HepG2 (cell line): Measurements from ENCODE around the gene CDC42BPG. TPM values are rescaled to one million over a fixed set of nuclear protein-coding genes. Genes with fewer than 3 reads are reported as not detected.

Experiments
- ATAC-seq: fragments of 200-7000 bp; cut with Tn5 transposase; 3 replicates; pipeline ENCODE4 v1.9.1; 2020; ENCODE audit warnings: mild to moderate bottlenecking, moderate library complexity
- BruUV-seq: library from RNA; stranded (reverse); fragments of 400-500 nt; replicated peaks from 2 replicates; lab custom pipeline; 2021; lab: Mats Ljungman, UMichigan
- CTCF ChIA-PET: fragments of 300-600 bp; formaldehyde crosslinking; extraction: SDS; loops from one replicate; lab custom pipeline; 2021; ENCODE audit warnings: low total read pairs, inconsistent platforms, low intra/inter-chr PET ratio; lab: Yijun Ruan, JAX
- POLR2A ChIA-PET: fragments of 350-600 bp; sonication (Branson Sonifier 250); formaldehyde crosslinking; loops from one replicate; lab custom pipeline; 2020; ENCODE audit warnings: antibody characterized with exemption, inconsistent platforms; lab: Yijun Ruan, JAX
- DNase-seq: peaks from one replicate; pipeline ENCODE4 v3.0.0-alpha.2; 2015; ENCODE audit warnings: low spot score
- FAIRE-seq: peaks from 3 replicates; lab custom pipeline; 2011; peaks lifted over from hg19 to GRCh38; lab: Jason Lieb, UNC
- H2AFZ ChIP-seq: one replicate; pipeline ENCODE4 v1.6.1; 2011; ENCODE audit warnings: low read length, inconsistent platforms
- H3K27ac ChIP-seq: fragments of 300-600 bp; 3 replicates; pipeline ENCODE4 v1.8.0; 2011; ENCODE audit warnings: mixed run types, mild to moderate bottlenecking, mixed read lengths, low read length, inconsistent platforms; ENCODE audit not compliant: insufficient read depth; ENCODE audit errors: extremely low read length
- H3K27me3 ChIP-seq, 2 experiments: fragments of 200-600 bp in 1 of 2; 2 replicates in 1 of 2; 3 replicates in 1 of 2; pipeline versions ENCODE4 v1.6.0 to v1.8.0; 2011; ENCODE audit warnings: low read length in 2 of 2, mild to moderate bottlenecking in 2 of 2, moderate library complexity in 2 of 2, inconsistent platforms in 1 of 2; ENCODE audit not compliant: insufficient read depth in 2 of 2, control insufficient read depth in 1 of 2
- H3K36me3 ChIP-seq, 2 experiments: fragments of 200-600 bp in 1 of 2; replicated peaks in 1 of 2; 2 replicates in 1 of 2; 3 replicates in 1 of 2; pipeline versions ENCODE4 v1.5.1 to v1.8.0; 2011; ENCODE audit warnings: low read length in 2 of 2, inconsistent platforms in 1 of 2; ENCODE audit not compliant: insufficient read depth in 2 of 2, control insufficient read depth in 1 of 2
- H3K4me1 ChIP-seq: 2 replicates; pipeline ENCODE4 v1.5.1; 2012; ENCODE audit warnings: low read length, inconsistent platforms; ENCODE audit not compliant: insufficient read depth
- H3K4me2 ChIP-seq: 2 replicates; pipeline ENCODE4 v1.6.0; 2011; ENCODE audit warnings: low read depth, low read length, inconsistent platforms
- H3K4me3 ChIP-seq, 3 experiments: fragments of 200-600 bp in 1 of 3; sonication (generic), shearing (Covaris generic) in 1 of 3; replicated peaks in 1 of 3; 2 replicates each; pipeline ENCODE4 v1.5.1; 2011 to 2016; ENCODE audit warnings: low read length in 3 of 3, inconsistent platforms in 2 of 3, low read depth in 2 of 3, mild to moderate bottlenecking in 2 of 3, control low read depth in 1 of 3, mixed read lengths in 1 of 3; ENCODE audit not compliant: insufficient read depth in 1 of 3
- H3K79me2 ChIP-seq: one replicate; pipeline ENCODE4 v1.6.1; 2011; ENCODE audit warnings: low read length, inconsistent platforms; ENCODE audit not compliant: insufficient read depth
- H3K9ac ChIP-seq: 2 replicates; pipeline ENCODE4 v1.6.0; 2011; ENCODE audit warnings: mild to moderate bottlenecking, low read depth, low read length, inconsistent platforms; ENCODE audit not compliant: insufficient read depth
- H3K9me3 ChIP-seq: 2 replicates; pipeline ENCODE4 v1.5.1; 2012; ENCODE audit warnings: mild to moderate bottlenecking, low read length
- H4K20me1 ChIP-seq: 2 replicates; pipeline ENCODE4 v1.6.0; 2011; ENCODE audit warnings: inconsistent platforms, mild to moderate bottlenecking, low read length, moderate library complexity; ENCODE audit not compliant: insufficient read depth
- KAT2B ChIP-seq: fragments of 150-350 bp; IDR thresholded peaks from 2 replicates; pipeline ENCODE4 v1.6.1; 2014; ENCODE audit warnings: low read depth, low read length, borderline replicate concordance
- MXD3 ChIP-seq: IDR thresholded peaks from 2 replicates; pipeline ENCODE4 v1.6.1; 2016; ENCODE audit warnings: mild to moderate bottlenecking, missing biosample characterization, missing genetic modification reagents
- MXI1 ChIP-seq: IDR thresholded peaks from 3 replicates; pipeline ENCODE4 v1.6.1; 2012; ENCODE audit warnings: low read depth, low read length, inconsistent platforms, borderline replicate concordance
- ZFP41 ChIP-seq: sonication (generic); formaldehyde crosslinking; IDR thresholded peaks from 2 replicates; pipeline ENCODE4 v1.4.0; 2020; ENCODE audit warnings: mild to moderate bottlenecking, missing genetic modification reagents, borderline replicate concordance
- ZNF577 ChIP-seq: sonication (generic); formaldehyde crosslinking; IDR thresholded peaks from 2 replicates; pipeline ENCODE4 v1.4.0; 2020; ENCODE audit warnings: mild to moderate bottlenecking, low read depth, missing genetic modification reagents, borderline replicate concordance
- ZNF704 ChIP-seq: sonication (generic); formaldehyde crosslinking; IDR thresholded peaks from 2 replicates; pipeline ENCODE4 v1.8.1; 2023; ENCODE audit warnings: mild to moderate bottlenecking, inconsistent platforms, moderate library complexity, missing genetic modification reagents, borderline replicate concordance
- ZNF775 ChIP-seq: sonication (generic); formaldehyde crosslinking; IDR thresholded peaks from 2 replicates; pipeline ENCODE4 v1.4.0; 2020; ENCODE audit warnings: missing genetic modification reagents, mild to moderate bottlenecking, moderate library complexity, borderline replicate concordance
- ZNF841 ChIP-seq: sonication (generic); formaldehyde crosslinking; IDR thresholded peaks from 2 replicates; pipeline ENCODE4 v1.8.1; 2023; ENCODE audit warnings: missing genetic modification reagents, borderline replicate concordance
- ZNF891 ChIP-seq: sonication (generic); formaldehyde crosslinking; IDR thresholded peaks from 2 replicates; pipeline ENCODE4 v1.5.0; 2020; ENCODE audit warnings: mild to moderate bottlenecking, missing genetic modification reagents
- WGBS: methylation state at CpG from one replicate; pipeline ENCODE4 v1.1.6; 2017; ENCODE audit warnings: low lambda C conversion rate; 5-methylcytosine and 5-hydroxymethylcytosine counted together
- in situ Hi-C: cut with HindIII; loops from 2 replicates; pipeline ENCODE4 v1.10.0; 2017; ENCODE audit warnings: low pct_unique_long_range_greater_than_20kb; ENCODE audit not compliant: extremely low pct_ligation_motif_present
- intact Hi-C: fragments of 100-400 bp; cut with micrococcal nuclease; formaldehyde crosslinking; loops from one replicate; pipeline ENCODE4 v1.10.0; 2022; ENCODE audit not compliant: unreplicated experiment
- polyA plus RNA-seq, 8 experiments: library from polyadenylated mRNA; depleted of rRNA in 3 of 8; stranded (reverse) in 7 of 8; unstranded in 1 of 8; fragments of >200 nt; fragmentation: Illumina TruSeq in 4 of 8; extraction: Trizol in 4 of 8; gene quantifications; 2 replicates each; pipeline versions ENCODE4 v1.2.1 to v1.2.3, GENCODE V29; 2011 to 2016; ENCODE audit warnings: low read depth in 4 of 8, missing spikeins in 1 of 8, mixed read lengths in 1 of 8; ENCODE audit not compliant: insufficient read depth in 1 of 8
- total RNA-seq, 5 experiments: library from RNA; depleted of rRNA; stranded (reverse); fragments of >200 nt; fragmentation: Illumina TruSeq; extraction: Trizol; gene quantifications; 2 replicates each; pipeline ENCODE4 v1.2.3, GENCODE V29; 2016; ENCODE audit warnings: low read depth in 1 of 5

CDC42BPG gene
- total and polyA plus RNA-seq, 2 of the 13 experiments (the other 11 are each of a cell fraction or from before 2014, with no cell fraction given): 0.55 to 1.4 TPM

GRCh38 chr11:64839335-64839734 is 5.1 kb downstream of the CDC42BPG start:
- no peaks in the 10 kb centered on the region for H4K20me1 ChIP-seq
- TF ChIP-seq MXI1: no peak
- no peak for TF ChIP-seq ZNF704 (CRISPR knock-in tag)
- TF ChIP-seq ZNF577 (CRISPR knock-in tag): no peak
- no peak for TF ChIP-seq ZNF841 (CRISPR knock-in tag)
- FAIRE-seq: no peak

GRCh38 chr11:64838600-64839334 is 5.7 kb downstream of the CDC42BPG start:
- Histone ChIP-seq H3K27me3 (no peaks in the 10 kb centered on the region; a peak in 1 of 5 replicates), H3K4me3 (no peak overlapping the region), H2AFZ (no peak overlapping the region), H3K79me2 (no peaks in the 10 kb centered on the region), H3K9ac (no peak overlapping the region), H3K4me2 (no peak overlapping the region), H4K20me1 (no peaks in the 10 kb centered on the region), H3K4me1 (peaks cover 22% of the 10 kb centered on the region), H3K9me3 (no peaks in the 10 kb centered on the region), H3K27ac (no peak overlapping the region), H3K36me3 (no peaks in the 10 kb centered on the region)
- no TSS peak for BruUV-seq
- in situ Hi-C loops (no loop called here), intact Hi-C loops (no loop called here)
- no peak for FAIRE-seq
- ChIA-PET POLR2A (no interaction called here), CTCF (no interaction called here)
- 97% methylated on average over 18 of the region's 28 CpGs for WGBS
- TF ChIP-seq KAT2B: no peak
- TF ChIP-seq ZNF775 (CRISPR knock-in tag): no peak
- TF ChIP-seq ZNF891 (CRISPR knock-in tag): no peak
- TF ChIP-seq MXD3 (CRISPR knock-in tag): no peak
- TF ChIP-seq ZFP41: no peak
- no peak for DNase-seq
- ATAC-seq: no peak

More at GRCh38 chr11:64839335-64839734, 5.1 kb downstream of the CDC42BPG start:
- Histone ChIP-seq H3K9ac (no peak overlapping the region), H3K79me2 (no peaks in the 10 kb centered on the region), H3K4me3 (no peak overlapping the region), H3K4me2 (no peak overlapping the region), H3K36me3 (no peaks in the 10 kb centered on the region), H2AFZ (no peak overlapping the region), H3K4me1 (peaks cover 26% of the 10 kb centered on the region), H3K27me3 (no peaks in the 10 kb centered on the region; a peak in 2 of 5 replicates), H3K27ac (no peak overlapping the region), H3K9me3 (no peaks in the 10 kb centered on the region)
- intact Hi-C loops: no loop called here
- DNase-seq (no peak), ATAC-seq (no peak)
- ChIA-PET POLR2A (no interaction called here), CTCF (no interaction called here)
- BruUV-seq: no TSS peak
- 92% methylated on average over 6 of the region's 13 CpGs for WGBS
- in situ Hi-C loops: no loop called here
